Endothelial cell of umbilical vein (primary cell): ENCODE measurements around the gene MAP3K7CL. TPM values are rescaled to one million over a fixed set of nuclear protein-coding genes. Genes with fewer than 3 reads are reported as not detected.

ENCODE experiments used
- BruUV-seq: library from RNA; stranded (reverse); fragments of 400-500 nt; replicated peaks from 2 replicates; lab custom pipeline; 2021; lab: Mats Ljungman, UMichigan
- CTCF ChIA-PET: fragments of 300-600, 350-600 bp; sonication (Branson Sonifier 250); formaldehyde crosslinking; loops from one replicate; lab custom pipeline; 2021; ENCODE audit warnings: antibody characterized with exemption, inconsistent platforms; lab: Charles Lee
- POLR2A ChIA-PET: fragments of 300-600, 350-600 bp; sonication (Branson Sonifier 250); formaldehyde crosslinking; loops from one replicate; lab custom pipeline; 2021; ENCODE audit warnings: antibody characterized with exemption, inconsistent platforms; lab: Charles Lee
- DNase-seq: peaks from one replicate; pipeline ENCODE4 v3.0.0-alpha.2; 2011; ENCODE audit warnings: low read depth, low spot score
- FAIRE-seq: peaks from 2 replicates; lab custom pipeline; 2011; peaks lifted over from hg19 to GRCh38; lab: Jason Lieb, UNC
- H2AFZ ChIP-seq: 2 replicates; pipeline ENCODE4 v1.6.0; 2012; ENCODE audit warnings: low read depth, low read length, control low read depth, inconsistent platforms
- H3K27ac ChIP-seq: 2 replicates; pipeline ENCODE4 v1.5.1; 2011; ENCODE audit warnings: low read depth, mild to moderate bottlenecking, control low read depth, low read length, moderate library complexity; ENCODE audit not compliant: insufficient read depth
- H3K27me3 ChIP-seq, 2 experiments: 2 replicates each; pipeline versions ENCODE4 v1.6.0 to v1.6.1; 2011; ENCODE audit warnings: low read length in 2 of 2, mixed read lengths in 1 of 2; ENCODE audit not compliant: control insufficient read depth in 2 of 2, insufficient read depth in 2 of 2
- H3K36me3 ChIP-seq, 2 experiments: 2 replicates in 1 of 2; 3 replicates in 1 of 2; pipeline ENCODE4 v1.5.1; 2011; ENCODE audit warnings: low read length in 2 of 2, mild to moderate bottlenecking in 1 of 2, moderate library complexity in 1 of 2; ENCODE audit not compliant: control insufficient read depth in 2 of 2, insufficient read depth in 2 of 2; ENCODE audit errors: extremely low read depth in 1 of 2
- H3K4me1 ChIP-seq: 3 replicates; pipeline ENCODE4 v1.5.1; 2011; ENCODE audit warnings: mild to moderate bottlenecking, low read length; ENCODE audit not compliant: control insufficient read depth, insufficient read depth; ENCODE audit errors: extremely low read depth
- H3K4me2 ChIP-seq: 2 replicates; pipeline ENCODE4 v1.6.1; 2011; ENCODE audit warnings: low read length, control low read depth, mixed read lengths; ENCODE audit not compliant: insufficient read depth
- H3K4me3 ChIP-seq, 3 experiments: fragments of 200-600 bp in 1 of 3; sonication (generic), shearing (Covaris generic) in 1 of 3; replicated peaks in 1 of 3; 2 replicates each; pipeline ENCODE4 v1.5.1; 2011 to 2016; ENCODE audit warnings: control low read depth in 3 of 3, low read length in 3 of 3, mild to moderate bottlenecking in 2 of 3, inconsistent platforms in 1 of 3, low read depth in 1 of 3, moderate library complexity in 1 of 3; ENCODE audit not compliant: insufficient read depth in 1 of 3
- H3K79me2 ChIP-seq: 2 replicates; pipeline ENCODE4 v1.6.0; 2012; ENCODE audit warnings: low read length, inconsistent platforms; ENCODE audit not compliant: control insufficient read depth, insufficient read depth
- H3K9ac ChIP-seq: replicated peaks from 2 replicates; pipeline ENCODE3; 2011; ENCODE audit warnings: low read length, control low read depth; ENCODE audit not compliant: insufficient read depth; ENCODE audit errors: extremely low read depth
- H3K9me1 ChIP-seq: replicated peaks from 3 replicates; pipeline ENCODE4 v1.6.0; 2011; ENCODE audit warnings: mild to moderate bottlenecking, low read length; ENCODE audit not compliant: control insufficient read depth, insufficient read depth; ENCODE audit errors: extremely low read depth
- H3K9me3 ChIP-seq: replicated peaks from 2 replicates; pipeline ENCODE4 v1.5.1; 2012; ENCODE audit warnings: low read length, inconsistent platforms; ENCODE audit not compliant: control insufficient read depth, insufficient read depth
- H4K20me1 ChIP-seq: replicated peaks from 2 replicates; pipeline ENCODE3; 2011; ENCODE audit warnings: mild to moderate bottlenecking, low read length; ENCODE audit not compliant: control insufficient read depth, insufficient read depth; ENCODE audit errors: extremely low read depth
- EZH2 ChIP-seq: IDR thresholded peaks from 2 replicates; pipeline ENCODE4 v1.6.1; 2012; ENCODE audit warnings: borderline replicate concordance, low read depth, mild to moderate bottlenecking, moderate library complexity, low read length, inconsistent platforms; ENCODE audit not compliant: severe bottlenecking
- GATA2 ChIP-seq: IDR thresholded peaks from 2 replicates; pipeline ENCODE4 v1.7.0; 2011; ENCODE audit warnings: low read depth, mild to moderate bottlenecking, moderate library complexity, mixed read lengths, low read length; ENCODE audit not compliant: insufficient read length, insufficient read depth
- JUN ChIP-seq: IDR thresholded peaks from 2 replicates; pipeline ENCODE4 v1.6.1; 2011; ENCODE audit warnings: borderline replicate concordance, low read depth; ENCODE audit not compliant: insufficient read length, insufficient read depth
- MAX ChIP-seq: IDR thresholded peaks from 2 replicates; pipeline ENCODE4 v1.6.1; 2011; ENCODE audit not compliant: insufficient read depth, insufficient read length
- MYC ChIP-seq: IDR thresholded peaks from one replicate; pipeline ENCODE4 v1.6.1; 2011; ENCODE audit warnings: mild to moderate bottlenecking, low read depth, low read length
- POLR2A ChIP-seq: IDR thresholded peaks from 2 replicates; pipeline ENCODE4 v1.6.1; 2012; ENCODE audit warnings: low read depth, mild to moderate bottlenecking, control low read depth, low read length
- dilution Hi-C: fragments of 300-500 bp; cut with MboI; formaldehyde crosslinking; loops from one replicate; pipeline ENCODE4 v1.15.0; 2019; ENCODE audit warnings: low sequenced_read_pairs; ENCODE audit not compliant: extremely low pct_ligation_motif_present
- intact Hi-C: fragments of 100-400 bp; cut with micrococcal nuclease; formaldehyde crosslinking; loops from one replicate; pipeline ENCODE4 v1.10.0; 2022
- polyA plus RNA-seq, 4 experiments: library from polyadenylated mRNA; depleted of rRNA in 3 of 4; stranded (reverse) in 3 of 4; unstranded in 1 of 4; fragments of >200 nt; gene quantifications; 2 replicates each; pipeline versions ENCODE4 v1.2.1 to v1.2.3, GENCODE V29; 2011 to 2012; ENCODE audit warnings: missing spikeins in 1 of 4
- total RNA-seq: library from RNA; stranded (reverse); gene quantifications from 2 replicates; pipeline ENCODE4 v1.2.3, GENCODE V29; 2021

Gene MAP3K7CL
- total and polyA plus RNA-seq, 2 donors (not counting 3 experiments of a cell fraction or from before 2014, with no cell fraction given), result 6.1 to 8.1 TPM

DNA sequence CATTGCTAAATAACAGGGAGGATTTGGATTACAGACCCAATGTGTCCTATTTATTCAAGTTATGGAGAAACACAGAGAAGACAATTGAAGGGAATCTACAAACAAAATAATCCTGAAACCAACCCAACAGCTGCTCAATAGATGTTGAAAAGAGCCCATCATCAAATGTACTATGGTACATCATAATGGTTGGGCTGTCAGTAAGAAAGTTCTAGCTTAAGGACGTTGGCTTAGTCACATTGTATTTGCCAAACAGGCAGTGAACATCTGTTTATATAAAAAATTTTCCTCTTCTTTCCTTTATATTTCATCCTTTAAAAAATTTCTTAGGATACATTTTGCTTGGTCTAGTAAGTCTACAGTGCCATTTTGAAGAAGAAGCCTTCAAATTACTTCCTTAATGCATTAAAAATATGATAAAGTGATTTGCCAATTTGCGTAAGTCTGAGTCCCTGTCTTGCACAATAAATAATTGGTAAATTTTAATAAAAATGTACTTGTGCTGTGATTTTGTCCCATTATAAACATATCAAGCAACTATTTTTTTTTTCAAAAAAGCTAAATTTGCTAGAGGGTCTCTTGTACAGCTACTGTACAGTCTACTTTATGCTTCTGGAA is 14.4 kb downstream of the MAP3K7CL start:
- no peaks in the 10 kb centered on the region for H3K79me2 ChIP-seq
- BruUV-seq, result TSS peak; percentile 92
- no peak overlapping the region for H2AFZ ChIP-seq
- H3K27me3 ChIP-seq, result no peaks in the 10 kb centered on the region
- DNase-seq, result no peak
- H3K36me3 ChIP-seq, result no peaks in the 10 kb centered on the region
- H3K4me2 ChIP-seq, result peak overlapping the region; percentile 72
- no peaks in the 10 kb centered on the region for H3K9me1 ChIP-seq
- H3K4me3 ChIP-seq, result no peak overlapping the region
- dilution Hi-C loops, result no loop called here
- peak overlapping the region; percentile 72 for H3K9ac ChIP-seq
- peaks cover 35% of the 10 kb centered on the region for H3K4me1 ChIP-seq
- ChIA-PET POLR2A (interaction anchor here (0.7 to 1.9 kb wide), 2 partner anchors 16 to 154 kb away, joined by 3 to 9 read pairs; partner anchors contain the start of gene BACH1), CTCF (interaction anchor here (1.0 to 3.7 kb wide), 11 partner anchors 10 to 204 kb away, joined by 3 to 14 read pairs (median 5); no protein-coding TSS in a partner anchor)
- no peaks in the 10 kb centered on the region for H4K20me1 ChIP-seq
- intact Hi-C loops, result loop anchor here (1.0 to 2.0 kb wide), 8 partner anchors 19 to 197 kb away; partner anchors contain the start of gene CCT8
- no peak for FAIRE-seq
- TF ChIP-seq MYC (no peak), EZH2 (no peak), JUN (no peak), MAX (no peak), GATA2 (no peak), POLR2A (no peak)
- H3K9me3 ChIP-seq, result no peaks in the 10 kb centered on the region
- H3K27ac ChIP-seq, result peak overlapping the region; percentile 97
